Activated CD4-positive, alpha-beta T cell treated with anti-CD3 and anti-CD28 coated beads, Interleukin-2, Interleukin-4, amounts not matched to agents 100 ng/mL and 50 ng/mL, durations not matched to agents 16 hours and 8 hours (primary cell): ENCODE results near the gene AARS2.

Experiments used
- DNase-seq: peaks from one replicate; pipeline ENCODE4 v3.0.0-alpha.2; 2020; ENCODE audit warnings: low spot score

Gene AARS2

DNA sequence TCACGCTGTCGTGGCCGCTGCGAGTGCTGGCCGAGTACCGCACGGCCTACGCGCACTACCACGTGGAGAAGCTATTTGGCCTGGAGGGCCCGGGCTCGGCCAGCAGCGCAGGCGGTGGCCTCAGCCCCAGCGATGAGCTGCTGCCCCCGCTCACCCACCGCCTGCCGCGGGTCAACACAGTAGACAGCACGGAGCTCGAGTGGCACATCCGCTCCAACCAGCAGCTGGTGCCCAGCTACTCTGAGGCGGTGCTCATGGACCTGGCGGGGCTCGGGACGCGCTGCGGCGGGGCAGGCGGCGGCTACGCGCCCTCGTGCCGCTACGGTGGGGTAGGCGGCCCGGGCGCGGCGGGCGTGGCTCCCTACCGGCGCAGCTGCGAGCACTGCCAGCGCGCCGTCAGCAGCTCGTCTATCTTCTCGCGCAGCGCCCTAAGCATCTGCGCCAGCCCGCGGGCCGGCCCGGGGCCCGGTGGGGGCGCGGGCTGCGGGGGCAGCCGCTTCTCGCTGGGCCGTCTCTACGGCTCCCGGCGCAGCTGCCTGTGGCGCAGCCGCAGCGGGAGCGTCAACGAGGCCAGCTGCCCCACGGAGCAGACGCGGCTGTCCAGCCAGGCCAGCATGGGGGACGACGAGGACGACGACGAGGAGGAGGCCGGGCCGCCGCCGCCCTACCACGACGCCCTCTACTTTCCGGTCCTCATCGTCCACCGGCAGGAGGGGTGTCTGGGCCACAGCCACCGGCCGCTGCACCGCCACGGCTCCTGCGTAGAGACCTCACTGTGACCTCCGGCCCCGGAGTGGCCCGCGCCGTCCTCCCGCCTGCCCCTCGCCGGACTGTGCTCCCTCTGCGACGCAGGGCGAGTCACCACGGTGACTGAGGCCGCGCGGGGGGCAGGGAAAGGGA lies 37.1 kb downstream of the AARS2 start:
- no peak for DNase-seq

GRCh38 chr6:44275271-44275748 lies 37.8 kb downstream of the AARS2 start:
- no peak for DNase-seq

DNA sequence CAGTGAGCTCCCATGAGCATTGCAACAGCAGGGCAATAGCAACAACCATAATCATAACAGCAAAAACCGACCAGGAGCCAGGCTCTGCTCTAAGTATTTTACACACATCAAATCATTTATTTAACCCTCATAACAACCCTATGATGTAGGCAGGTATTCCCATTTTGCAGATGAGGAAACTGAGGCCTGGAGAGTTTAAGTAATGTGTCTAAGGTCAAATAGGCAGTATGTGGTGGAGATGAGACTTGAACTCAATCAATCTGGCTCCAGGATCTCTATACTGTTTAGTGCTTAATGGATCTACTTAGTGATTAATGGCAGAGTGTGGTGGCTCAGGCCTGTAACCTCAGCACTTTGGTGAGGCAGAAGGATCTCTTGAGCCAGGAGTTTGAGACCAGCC lies 39.5 kb downstream of the AARS2 start:
- no peak for DNase-seq

GRCh38 chr6:44272999-44273566 lies 40.1 kb downstream of the AARS2 start:
- no peak for DNase-seq

- DNase-seq: no peak
Measured at GRCh38 chr6:44272529-44272928, 40.6 kb downstream of the AARS2 start.

DNA sequence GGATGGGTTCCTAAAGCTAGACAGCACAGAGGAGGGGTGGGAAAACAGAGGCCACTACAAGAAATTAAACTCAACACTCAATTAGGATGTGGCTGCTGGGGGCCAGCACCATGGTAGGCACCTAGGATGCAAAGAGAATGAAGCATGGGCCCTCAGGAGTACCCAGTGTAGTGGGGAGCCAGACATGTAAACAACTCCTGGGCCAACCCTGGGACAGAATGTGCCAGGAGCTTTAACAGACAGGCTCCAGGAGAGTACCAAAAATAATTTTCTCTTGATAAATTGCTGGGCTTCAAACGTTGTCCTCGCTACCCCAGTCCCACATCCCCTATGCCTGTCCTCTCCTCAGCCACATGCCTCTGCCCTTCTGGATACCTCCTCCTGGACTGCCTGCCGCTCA lies 41.2 kb downstream of the AARS2 start:
- DNase-seq: no peak

DNA sequence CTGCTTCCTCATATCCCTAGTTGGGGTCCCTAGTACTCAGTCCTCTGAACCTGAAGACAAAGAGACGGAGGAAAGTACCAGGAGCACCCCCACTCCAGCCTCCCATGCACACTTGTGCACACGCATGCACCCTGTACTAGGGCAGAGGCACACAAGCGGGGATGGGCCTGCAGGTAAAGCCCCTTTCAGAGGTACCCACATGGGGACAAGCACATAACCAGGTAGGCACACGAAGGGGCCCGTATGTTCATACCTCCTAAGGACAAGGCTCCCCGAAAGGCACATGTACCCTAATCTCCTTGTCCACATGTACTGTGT lies 41.8 kb downstream of the AARS2 start:
- DNase-seq: no peak

GRCh38 chr6:44270526-44271405 lies 42.4 kb downstream of the AARS2 start:
- no peak for DNase-seq

DNA sequence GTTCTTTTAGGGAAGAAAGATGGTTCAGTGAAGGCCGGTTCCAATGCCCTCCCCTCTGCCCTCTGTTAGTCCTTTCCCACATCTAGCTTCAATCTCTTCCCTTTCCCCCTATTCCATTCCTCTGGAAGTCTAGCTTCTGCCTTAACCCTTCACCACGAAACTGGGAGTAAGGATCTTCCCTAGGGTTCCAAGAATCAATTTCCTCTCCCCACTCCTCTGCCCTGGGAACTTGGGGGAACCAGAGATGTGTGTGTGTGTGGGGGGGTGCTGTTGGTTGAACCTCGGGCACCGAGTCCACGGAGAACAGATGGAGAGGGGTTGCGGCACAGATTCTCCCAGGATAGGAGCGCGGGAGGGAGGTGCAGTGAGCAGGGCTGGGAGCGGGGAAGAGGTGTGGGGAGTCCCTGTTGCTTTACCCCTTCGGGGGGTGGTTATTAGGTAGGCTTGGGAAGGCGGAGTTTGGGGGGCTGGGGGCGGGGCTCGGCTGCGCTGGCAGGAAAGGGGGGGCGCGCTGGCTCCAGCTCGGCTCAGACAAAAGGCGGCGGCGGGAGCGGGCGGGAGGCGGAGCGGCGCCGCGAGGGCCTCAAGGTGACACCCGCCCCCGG lies 43.1 kb downstream of the AARS2 start, which contains the start of gene TMEM151B:
TSS of gene TMEM151B (plus strand) at position 530 of the 605 bp plus-strand sequence. CDS start 293 bp downstream, outside the sequence.
- DNase-seq: no peak

DNA sequence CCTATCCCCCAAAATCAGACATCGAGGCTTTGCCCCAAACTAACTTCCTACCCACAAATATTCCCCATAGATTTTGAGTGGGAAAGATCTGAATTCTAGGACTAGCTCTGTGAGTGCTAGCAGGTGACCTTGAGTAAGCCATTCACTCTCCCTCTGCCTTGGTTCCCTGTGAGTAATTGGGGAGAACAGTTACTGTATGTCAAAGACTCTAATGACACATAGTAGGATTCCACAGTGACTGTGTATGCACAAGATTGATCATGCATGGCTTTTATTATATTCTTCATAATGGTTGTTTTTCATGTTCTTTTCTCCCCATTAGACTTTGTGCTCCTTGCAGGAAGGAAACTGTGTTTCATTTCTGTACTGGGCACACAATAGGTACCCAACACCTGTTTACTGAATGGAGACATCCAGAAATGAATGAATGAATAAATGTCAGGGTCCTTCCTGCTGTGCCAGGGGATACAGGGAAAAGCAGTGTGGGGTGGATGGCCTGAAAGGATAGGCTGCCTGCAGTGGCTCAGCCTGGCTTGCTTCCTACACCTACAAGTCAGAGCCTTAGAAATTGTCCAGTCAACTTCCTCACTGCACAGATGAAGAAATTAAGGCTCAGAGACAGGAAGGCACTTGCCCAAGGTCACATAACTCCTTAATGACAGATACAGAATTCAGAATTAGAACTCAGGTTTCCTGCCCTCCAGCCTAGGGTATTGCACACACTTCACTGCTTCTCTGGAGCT lies 43.8 kb downstream of the AARS2 start:
- peak; percentile 51 for DNase-seq

- peak; percentile 64 for DNase-seq
Measured at GRCh38 chr6:44268095-44268628, 45.0 kb downstream of the AARS2 start.

GRCh38 chr6:44267252-44267651 lies 45.9 kb downstream of the AARS2 start:
- DNase-seq: no peak

- DNase-seq: no peak
Measured at GRCh38 chr6:44266347-44266746, 46.8 kb downstream of the AARS2 start.

DNA sequence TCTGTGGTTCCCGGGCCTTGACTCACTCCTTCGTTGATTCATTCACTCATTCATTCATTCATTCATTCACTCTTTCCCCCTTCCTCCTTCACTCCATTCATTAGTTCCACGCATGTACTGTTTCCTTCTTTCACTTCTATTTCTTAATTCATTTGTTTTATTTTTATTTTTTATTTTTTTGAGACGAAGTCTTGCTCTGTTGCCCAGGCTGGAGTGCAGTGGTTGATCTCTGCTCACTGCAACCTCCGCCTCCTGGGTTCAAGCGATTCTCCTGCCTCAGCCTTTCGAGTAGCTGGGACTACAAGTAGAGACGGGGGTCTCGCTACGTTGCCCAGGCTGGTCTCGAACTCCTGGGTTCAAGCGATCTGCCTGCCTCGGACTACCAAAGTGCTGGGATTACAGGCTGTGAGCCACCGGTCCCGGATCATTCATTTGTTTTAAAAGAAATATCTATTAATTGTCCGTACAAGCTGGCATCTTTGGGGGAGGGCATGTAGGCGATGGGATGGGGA lies 47.4 kb downstream of the AARS2 start:
- no peak for DNase-seq

DNA sequence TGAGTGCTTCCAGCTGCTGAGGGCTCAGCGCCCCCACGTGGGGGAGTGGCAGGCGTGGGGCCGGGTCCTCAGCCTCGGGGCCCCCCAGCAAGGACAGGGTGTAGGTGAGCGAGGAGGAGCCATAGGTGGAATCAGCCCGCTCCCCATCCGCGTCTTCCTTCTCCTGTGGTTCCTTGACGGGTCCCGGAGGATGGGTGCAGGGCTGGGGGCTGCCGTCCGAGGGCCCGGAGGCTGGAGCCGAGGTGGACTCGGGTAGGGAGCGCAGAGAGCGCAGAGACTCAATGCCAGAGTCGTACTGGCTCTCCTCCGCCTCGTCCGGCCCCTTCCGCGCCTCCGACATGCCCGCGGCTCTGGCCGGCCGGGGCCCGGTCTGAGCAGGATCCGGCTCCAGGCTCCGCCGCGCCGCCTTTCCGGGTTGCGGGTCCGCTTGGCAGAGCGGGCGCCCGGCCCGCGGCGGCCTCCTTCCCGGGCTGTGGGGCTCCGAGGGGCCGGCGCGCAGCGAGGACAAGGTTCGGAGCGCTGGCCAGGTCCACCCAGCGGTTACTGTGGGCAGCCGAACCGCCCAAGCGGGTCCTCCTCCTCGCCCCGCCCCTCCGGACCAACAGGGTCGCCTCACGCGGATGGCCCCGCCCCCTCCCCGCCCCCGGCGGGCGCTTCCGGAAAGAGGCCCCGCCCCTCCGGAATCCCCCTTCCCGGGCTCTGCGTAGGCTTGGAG lies 48.0 kb downstream of the AARS2 start, which contains the start of gene NFKBIE:
TSS of gene NFKBIE (minus strand) at position 545 of the 715 bp plus-strand sequence. CDS start at position 340, 205 bp downstream.
- peak; percentile 94 for DNase-seq

- DNase-seq: peak; percentile 57
Measured at GRCh38 chr6:44264154-44265006, 48.8 kb downstream of the AARS2 start.

GRCh38 chr6:44263354-44264100 lies 49.6 kb downstream of the AARS2 start:
- DNase-seq: peak; percentile 53
